PC-3 (cell line): Measurements from ENCODE around the gene DNAH2.

Experiments
- EZH2 ChIP-seq: fragments of 300-600 bp; sonication (generic); IDR thresholded peaks from one replicate; pipeline ENCODE4 v1.6.1; 2017; ENCODE audit warnings: antibody characterized with exemption, mild to moderate bottlenecking, low read length; ENCODE audit not compliant: unreplicated experiment
- EZH2phosphoT487 ChIP-seq: fragments of 300-600 bp; sonication (generic); IDR thresholded peaks from 2 replicates; pipeline ENCODE4 v1.6.1; 2018; ENCODE audit warnings: mild to moderate bottlenecking, antibody characterized with exemption, low read length, borderline replicate concordance
- TF ChIP-seq, protein P1 (sequence below): fragments of 300-600 bp; sonication (generic); conservative IDR thresholded peaks from 2 replicates; pipeline ENCODE4 v1.5.1; 2017; ENCODE audit warnings: antibody characterized with exemption, low read depth, mild to moderate bottlenecking, low read length

DNA sequence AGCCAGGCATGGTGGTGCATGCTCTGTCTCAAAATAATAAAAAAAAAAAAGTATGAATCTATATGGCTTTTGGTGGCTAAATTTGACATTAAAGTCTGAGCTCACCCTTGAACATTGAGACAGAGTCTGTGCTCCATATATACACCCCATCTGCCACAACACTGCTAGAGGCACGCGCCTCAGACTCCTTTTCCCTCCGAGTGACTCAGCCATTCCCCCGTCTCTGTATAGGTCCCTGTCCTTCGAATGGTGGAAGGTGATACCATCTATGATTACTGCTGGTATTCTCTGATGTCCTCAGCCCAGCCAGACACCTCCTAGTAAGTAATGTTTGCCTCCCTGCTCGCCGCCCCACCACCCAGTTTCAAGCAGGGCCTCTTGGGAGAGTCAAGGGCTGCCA is 17.0 kb upstream of the DNAH2 start:
- TF ChIP-seq, protein P1, sequence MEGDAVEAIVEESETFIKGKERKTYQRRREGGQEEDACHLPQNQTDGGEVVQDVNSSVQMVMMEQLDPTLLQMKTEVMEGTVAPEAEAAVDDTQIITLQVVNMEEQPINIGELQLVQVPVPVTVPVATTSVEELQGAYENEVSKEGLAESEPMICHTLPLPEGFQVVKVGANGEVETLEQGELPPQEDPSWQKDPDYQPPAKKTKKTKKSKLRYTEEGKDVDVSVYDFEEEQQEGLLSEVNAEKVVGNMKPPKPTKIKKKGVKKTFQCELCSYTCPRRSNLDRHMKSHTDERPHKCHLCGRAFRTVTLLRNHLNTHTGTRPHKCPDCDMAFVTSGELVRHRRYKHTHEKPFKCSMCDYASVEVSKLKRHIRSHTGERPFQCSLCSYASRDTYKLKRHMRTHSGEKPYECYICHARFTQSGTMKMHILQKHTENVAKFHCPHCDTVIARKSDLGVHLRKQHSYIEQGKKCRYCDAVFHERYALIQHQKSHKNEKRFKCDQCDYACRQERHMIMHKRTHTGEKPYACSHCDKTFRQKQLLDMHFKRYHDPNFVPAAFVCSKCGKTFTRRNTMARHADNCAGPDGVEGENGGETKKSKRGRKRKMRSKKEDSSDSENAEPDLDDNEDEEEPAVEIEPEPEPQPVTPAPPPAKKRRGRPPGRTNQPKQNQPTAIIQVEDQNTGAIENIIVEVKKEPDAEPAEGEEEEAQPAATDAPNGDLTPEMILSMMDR = no peak
- TF ChIP-seq EZH2 (no peak), EZH2phosphoT487 (no peak)
